SK-N-SH (cell line): Measurements from ENCODE around the gene ADGRD2.

ENCODE experiments used
- CTCF ChIP-seq: fragments of 200-600 bp; sonication (generic); IDR thresholded peaks from 2 replicates; pipeline ENCODE4 v1.6.1; 2017; ENCODE audit warnings: antibody characterized with exemption, mild to moderate bottlenecking, moderate library complexity
- EZH2phosphoT487 ChIP-seq: fragments of 200-600 bp; sonication (generic); IDR thresholded peaks from 2 replicates; pipeline ENCODE4 v1.6.1; 2017; ENCODE audit warnings: low read depth, mixed run types, mild to moderate bottlenecking, antibody characterized with exemption, moderate library complexity, borderline replicate concordance

GRCh38 chr9:124409410-124409809, 40.8 kb upstream of the ADGRD2 start:
- TF ChIP-seq CTCF (no peak), EZH2phosphoT487 (no peak)
